OCI-M2 (cell line): ENCODE data around the gene PLXNC1.

Source experiments
- DNase-seq: peaks from one replicate; lab custom pipeline; 2025; ENCODE audit not compliant: unreplicated experiment; lab: John Stamatoyannopoulos, UW

PLXNC1 gene

GRCh38 chr12:94133964-94134795 is 14.2 kb upstream of the PLXNC1 start:
- DNase-seq: no peak

- DNase-seq: no peak
Observed at GRCh38 chr12:94135896-94136295, 12.5 kb upstream of the PLXNC1 start.

GRCh38 chr12:94139816-94140215 is 8.6 kb upstream of the PLXNC1 start:
- DNase-seq: no peak

GRCh38 chr12:94140556-94140955 is 7.8 kb upstream of the PLXNC1 start:
- no peak for DNase-seq

GRCh38 chr12:94141004-94141764 is 7.2 kb upstream of the PLXNC1 start:
- DNase-seq: no peak

GRCh38 chr12:94141892-94142291 is 6.5 kb upstream of the PLXNC1 start:
- no peak for DNase-seq

- no peak for DNase-seq
Observed at GRCh38 chr12:94143438-94143837, 4.9 kb upstream of the PLXNC1 start.

GRCh38 chr12:94143951-94144350 is 4.4 kb upstream of the PLXNC1 start:
- DNase-seq: no peak

GRCh38 chr12:94144781-94145180 is 3.6 kb upstream of the PLXNC1 start:
- DNase-seq: no peak

GRCh38 chr12:94145191-94145983 is 3.0 kb upstream of the PLXNC1 start:
- no peak for DNase-seq

GRCh38 chr12:94146166-94146936 is 2.0 kb upstream of the PLXNC1 start:
- no peak for DNase-seq

GRCh38 chr12:94147387-94147990 is 888 bp upstream of the PLXNC1 start:
- no peak for DNase-seq

- no peak for DNase-seq
Observed at GRCh38 chr12:94148739-94149118, 352 bp downstream of the PLXNC1 start.

GRCh38 chr12:94149119-94149780 is 873 bp downstream of the PLXNC1 start:
- DNase-seq: no peak

GRCh38 chr12:94149781-94150239 is 1.4 kb downstream of the PLXNC1 start:
- no peak for DNase-seq

GRCh38 chr12:94150240-94151121 is 2.1 kb downstream of the PLXNC1 start:
- no peak for DNase-seq

GRCh38 chr12:94151582-94151981 is 3.2 kb downstream of the PLXNC1 start:
- DNase-seq: no peak

- no peak for DNase-seq
Observed at GRCh38 chr12:94152292-94153078, 4.1 kb downstream of the PLXNC1 start.
